Fibroblast of lung (primary cell): ENCODE data around the gene KNTC1. TPM values are rescaled to one million over a fixed set of nuclear protein-coding genes. Genes with fewer than 3 reads are reported as not detected.
"Not testable (repeated sequence)": the region's sequence is repeated elsewhere in the genome, so short reads cannot be mapped to it uniquely, and the experiment has no call there.

ENCODE experiments used
- DNase-seq, 2 donors: peaks; one replicate each; pipeline versions ENCODE4 v3.0.0 to v3.0.0-alpha.2; 2010; ENCODE audit warnings: low read depth in 2 of 2
- H2AFZ ChIP-seq: 2 replicates; pipeline ENCODE4 v1.5.1; 2012; ENCODE audit warnings: low read length, control low read depth, inconsistent platforms
- H3K27ac ChIP-seq: 2 replicates; pipeline ENCODE4 v1.5.1; 2011; ENCODE audit warnings: low read length, control low read depth; ENCODE audit not compliant: insufficient read depth
- H3K27me3 ChIP-seq: 2 replicates; pipeline ENCODE4 v1.5.1; 2011; ENCODE audit warnings: mild to moderate bottlenecking, low read length; ENCODE audit not compliant: control insufficient read depth, insufficient read depth
- H3K36me3 ChIP-seq: 2 replicates; pipeline ENCODE4 v1.5.1; 2011; ENCODE audit warnings: low read length; ENCODE audit not compliant: control insufficient read depth, insufficient read depth
- H3K4me1 ChIP-seq: 2 replicates; pipeline ENCODE4 v1.5.1; 2011; ENCODE audit warnings: low read length; ENCODE audit not compliant: control insufficient read depth, insufficient read depth; ENCODE audit errors: extremely low read depth
- H3K4me2 ChIP-seq: 2 replicates; pipeline ENCODE4 v1.5.1; 2011; ENCODE audit warnings: low read length, control low read depth; ENCODE audit not compliant: insufficient read depth; ENCODE audit errors: extremely low read depth
- H3K4me3 ChIP-seq, 4 experiments: fragments of 200-600 bp in 1 of 4; sonication (generic) in 1 of 4; replicated peaks in 1 of 4; 2 replicates each; pipeline ENCODE4 v1.5.1; 2011 to 2016; ENCODE audit warnings: low read length in 4 of 4, low read depth in 3 of 4, mild to moderate bottlenecking in 3 of 4, control low read depth in 2 of 4, inconsistent platforms in 1 of 4, mixed read lengths in 1 of 4; ENCODE audit not compliant: insufficient read depth in 1 of 4; ENCODE audit errors: control extremely low read depth in 1 of 4
- H3K79me2 ChIP-seq: 2 replicates; pipeline ENCODE4 v1.5.1; 2012; ENCODE audit warnings: mild to moderate bottlenecking, low read length, inconsistent platforms; ENCODE audit not compliant: control insufficient read depth, insufficient read depth
- H3K9ac ChIP-seq: 2 replicates; pipeline ENCODE4 v1.5.1; 2011; ENCODE audit warnings: mild to moderate bottlenecking, low read length, control low read depth; ENCODE audit not compliant: insufficient read depth
- H3K9me3 ChIP-seq: 2 replicates; pipeline ENCODE4 v1.5.1; 2012; ENCODE audit warnings: low read depth, low read length; ENCODE audit not compliant: control insufficient read depth, insufficient read depth
- H4K20me1 ChIP-seq: 2 replicates; pipeline ENCODE4 v1.5.1; 2011; ENCODE audit warnings: low read length; ENCODE audit not compliant: control insufficient read depth, insufficient read depth; ENCODE audit errors: extremely low read depth
- CTCF ChIP-seq, 2 donors: IDR thresholded peaks in 1 of 2; conservative IDR thresholded peaks in 1 of 2; 1 replicate in 1 of 2; 2 replicates in 1 of 2; pipeline ENCODE4 v1.5.1; 2011 to 2012; ENCODE audit warnings: low read length in 2 of 2, control low read depth in 1 of 2, inconsistent platforms in 1 of 2, low read depth in 1 of 2, mild to moderate bottlenecking in 1 of 2
- EZH2 ChIP-seq: IDR thresholded peaks from 2 replicates; pipeline ENCODE4 v1.5.1; 2012; ENCODE audit warnings: low read length, control low read depth, mild to moderate bottlenecking; ENCODE audit errors: missing control alignments
- polyA plus RNA-seq, 2 donors: library from polyadenylated mRNA; depleted of rRNA in 1 of 2; stranded (reverse) in 1 of 2; unstranded in 1 of 2; fragments of >200 nt; gene quantifications; 2 replicates each; pipeline ENCODE4 v1.2.1, GENCODE V29; 2011 to 2012; ENCODE audit warnings: missing spikeins in 1 of 2
- total RNA-seq: library from RNA; depleted of rRNA; stranded (reverse); fragments of >200 nt; gene quantifications from 2 replicates; pipeline ENCODE4 v1.2.1, GENCODE V29; 2014

KNTC1 gene
- total and polyA plus RNA-seq, 2 donors (not counting 1 experiment from before 2014, with no cell fraction given), result 11.0 to 14.4 TPM

- Histone ChIP-seq H3K36me3 (peaks cover 2% of the 10 kb centered on the region), H3K9ac (no peak overlapping the region), H3K27me3 (no peaks in the 10 kb centered on the region), H3K4me2 (no peak overlapping the region), H3K4me1 (no peaks in the 10 kb centered on the region), H3K27ac (no peak overlapping the region), H4K20me1 (no peaks in the 10 kb centered on the region), H3K79me2 (no peaks in the 10 kb centered on the region), H3K4me3 (no peak overlapping the region), H3K9me3 (no peaks in the 10 kb centered on the region), H2AFZ (no peak overlapping the region)
- no peak for DNase-seq
- no peak for TF ChIP-seq EZH2
- no peak for TF ChIP-seq CTCF (conservative IDR thresholded peaks at IDR 0.05 in 1 of 2, IDR thresholded peaks at IDR 0.05 in 1 of 2; ENCODE audit: low read depth in 1 of 2, low read length in 2 of 2)
Observed at GRCh38 chr12:122569288-122569687, 42.2 kb downstream of the KNTC1 start.

GRCh38 chr12:122570006-122570405, 43.0 kb downstream of the KNTC1 start:
- not testable (repeated sequence) for H3K36me3 ChIP-seq, H3K4me3 ChIP-seq, H3K27ac ChIP-seq, H3K27me3 ChIP-seq, H3K4me1 ChIP-seq, H3K4me2 ChIP-seq, H3K9me3 ChIP-seq, H3K79me2 ChIP-seq, H4K20me1 ChIP-seq, H2AFZ ChIP-seq, H3K9ac ChIP-seq
- peak in 1 of 2 donors; percentile 40 for DNase-seq

- no peak for DNase-seq
- Histone ChIP-seq H2AFZ (no peak overlapping the region), H4K20me1 (no peaks in the 10 kb centered on the region), H3K4me1 (no peaks in the 10 kb centered on the region), H3K36me3 (peaks cover 2% of the 10 kb centered on the region), H3K27me3 (no peaks in the 10 kb centered on the region), H3K9ac (no peak overlapping the region), H3K9me3 (no peaks in the 10 kb centered on the region), H3K4me2 (no peak overlapping the region), H3K79me2 (no peaks in the 10 kb centered on the region), H3K4me3 (no peak overlapping the region), H3K27ac (no peak overlapping the region)
- TF ChIP-seq EZH2, result no peak
- no peak for TF ChIP-seq CTCF (conservative IDR thresholded peaks at IDR 0.05 in 1 of 2, IDR thresholded peaks at IDR 0.05 in 1 of 2; ENCODE audit: low read depth in 1 of 2, low read length in 2 of 2)
Observed at GRCh38 chr12:122571821-122572220, 44.8 kb downstream of the KNTC1 start.

GRCh38 chr12:122583294-122583693, 56.2 kb downstream of the KNTC1 start:
- H3K4me3 ChIP-seq, H2AFZ ChIP-seq, H4K20me1 ChIP-seq, H3K4me1 ChIP-seq, DNase-seq, H3K27me3 ChIP-seq, H3K9me3 ChIP-seq, H3K4me2 ChIP-seq, H3K27ac ChIP-seq, H3K36me3 ChIP-seq, H3K79me2 ChIP-seq, H3K9ac ChIP-seq: not testable (repeated sequence)
